CD4-positive, alpha-beta T cell treated with Interleukin-1 beta for 1 hour (primary cell): ENCODE measurements around the gene CCDC33.

ENCODE experiments used
- DNase-seq, 2 donors: peaks; one replicate each; pipeline ENCODE4 v3.0.0-alpha.2; 2020 to 2022

The CCDC33 gene

DNA sequence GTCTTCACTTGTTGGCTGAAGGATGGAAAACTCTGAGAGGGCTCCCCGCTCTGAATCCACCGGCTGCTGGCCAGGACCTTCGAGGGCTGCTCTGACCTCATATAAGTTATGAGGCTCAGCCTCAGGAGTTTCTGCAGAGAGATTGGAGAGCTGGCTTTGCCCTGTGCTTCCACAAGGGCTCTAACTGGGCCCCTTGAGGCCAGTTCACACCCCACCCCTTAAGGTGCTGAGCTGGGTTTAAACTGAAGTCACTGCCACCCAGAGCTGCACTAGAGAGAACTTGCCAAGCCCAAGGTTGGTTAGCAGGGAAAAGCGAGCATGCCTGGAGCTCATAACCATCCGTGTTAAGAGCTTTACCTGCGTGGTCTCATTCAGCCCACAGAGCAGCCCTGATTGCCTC lies 2.8 kb upstream of the CCDC33 start:
- no peak for DNase-seq

DNA sequence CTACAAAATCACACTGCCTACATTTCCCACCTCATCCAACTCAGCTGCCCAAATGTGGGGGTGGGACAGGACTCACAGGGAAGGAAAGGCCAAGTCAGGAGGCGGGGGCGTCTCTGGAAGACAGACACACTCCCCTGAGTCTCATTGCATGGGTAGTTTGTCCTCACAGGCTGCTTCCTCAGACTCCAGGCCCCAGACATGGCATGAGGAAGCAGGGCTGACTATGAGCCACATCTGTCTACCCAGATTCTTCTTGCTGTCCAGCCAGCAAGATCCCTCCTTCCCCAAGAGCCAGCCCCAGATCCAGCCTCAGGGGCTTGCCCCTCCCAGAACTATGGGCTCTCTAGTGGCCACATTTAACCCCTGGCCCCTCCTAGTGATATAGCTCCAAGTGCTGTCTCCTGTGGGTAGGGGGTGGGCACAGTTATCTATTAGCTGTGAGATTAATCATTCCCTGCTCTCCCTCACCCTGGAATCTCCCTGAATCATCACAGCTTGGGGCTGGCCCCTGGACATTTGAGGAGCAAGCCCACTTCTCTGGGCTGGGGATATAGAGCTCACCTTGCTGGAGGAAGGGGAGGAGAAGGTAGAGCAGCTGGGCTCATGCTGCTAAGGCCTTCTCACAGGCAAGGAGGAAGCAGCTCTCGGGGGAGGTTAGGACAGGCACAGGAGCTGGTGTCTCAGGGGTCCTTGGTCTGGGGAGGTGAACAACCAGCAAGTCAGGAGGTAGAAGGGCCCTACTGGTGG lies 2.1 kb upstream of the CCDC33 start:
- no peak for DNase-seq

DNA sequence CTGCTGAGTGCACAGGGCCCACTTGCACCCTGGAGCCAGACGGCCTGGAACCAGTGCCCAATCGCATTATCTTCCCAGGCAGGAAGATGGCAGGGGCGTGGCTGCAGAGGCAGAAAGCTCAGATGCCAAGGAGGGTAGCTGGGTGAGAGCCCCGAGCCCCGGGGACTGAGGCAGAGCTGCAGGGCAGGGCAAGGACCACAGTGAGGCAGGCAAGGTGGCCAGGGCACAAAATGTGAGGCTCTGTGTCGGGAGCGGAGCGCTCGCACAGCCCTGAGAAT lies 1.6 kb upstream of the CCDC33 start:
- DNase-seq = no peak

DNA sequence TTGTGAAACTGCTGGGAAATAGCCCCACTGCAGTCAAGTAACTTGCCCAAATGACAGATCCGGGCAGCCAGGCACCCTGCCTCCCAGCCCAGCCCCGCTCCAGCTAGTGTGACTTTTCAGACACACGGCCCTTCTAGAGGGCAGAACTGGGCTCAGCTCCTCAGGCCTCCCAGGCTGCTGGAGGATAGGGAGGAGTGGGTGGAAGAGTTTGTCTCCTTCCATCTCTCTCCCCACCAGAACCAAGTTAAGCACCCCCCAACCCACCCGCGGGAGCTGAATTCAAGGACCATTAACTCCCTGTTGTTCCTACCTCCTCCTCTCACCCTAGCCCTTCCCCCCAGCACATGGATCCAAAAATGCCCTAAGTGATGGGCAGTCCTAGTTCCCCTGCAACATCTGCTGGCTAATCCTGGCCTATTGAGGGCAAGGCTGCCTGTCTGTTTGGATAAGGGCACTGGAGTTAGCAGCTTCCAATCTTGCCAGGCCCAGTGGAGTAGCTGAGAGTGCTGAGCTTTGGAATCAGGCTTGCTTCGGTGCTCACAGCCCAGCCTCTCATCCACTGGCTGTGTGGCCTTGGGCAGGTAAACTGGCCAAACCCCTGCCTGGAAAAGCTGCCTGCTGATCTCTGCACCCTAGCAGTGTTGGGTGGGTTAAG lies 3.1 kb downstream of the CCDC33 start:
- DNase-seq = no peak

DNA sequence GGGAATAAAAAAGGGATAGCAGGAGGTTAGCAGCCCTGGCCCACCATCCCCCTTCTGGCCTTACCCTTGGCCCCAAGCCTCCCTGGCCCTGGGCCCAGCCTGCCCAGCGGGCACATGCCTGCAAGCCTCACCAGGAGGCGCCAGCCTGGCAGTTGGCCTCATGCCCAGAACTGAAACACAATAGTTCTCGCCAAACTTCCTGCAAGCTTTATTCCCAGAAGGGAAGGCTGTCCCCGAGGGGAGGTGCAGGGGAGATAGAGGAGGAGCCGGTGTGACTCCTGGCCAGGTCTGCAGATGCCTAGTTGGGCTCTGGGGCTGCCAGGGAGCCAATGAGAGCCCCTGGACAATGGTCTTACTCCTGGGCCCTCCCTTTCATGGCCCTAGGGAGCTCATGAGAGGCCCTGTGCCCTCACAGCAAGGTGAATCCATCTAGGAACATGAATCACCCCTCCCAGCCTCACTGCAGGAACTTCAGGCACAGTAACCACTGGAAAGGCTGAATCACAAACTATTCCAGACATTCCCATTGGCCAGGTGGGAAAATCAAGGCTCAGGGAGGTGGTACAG lies 4.0 kb downstream of the CCDC33 start:
- no peak for DNase-seq

DNA sequence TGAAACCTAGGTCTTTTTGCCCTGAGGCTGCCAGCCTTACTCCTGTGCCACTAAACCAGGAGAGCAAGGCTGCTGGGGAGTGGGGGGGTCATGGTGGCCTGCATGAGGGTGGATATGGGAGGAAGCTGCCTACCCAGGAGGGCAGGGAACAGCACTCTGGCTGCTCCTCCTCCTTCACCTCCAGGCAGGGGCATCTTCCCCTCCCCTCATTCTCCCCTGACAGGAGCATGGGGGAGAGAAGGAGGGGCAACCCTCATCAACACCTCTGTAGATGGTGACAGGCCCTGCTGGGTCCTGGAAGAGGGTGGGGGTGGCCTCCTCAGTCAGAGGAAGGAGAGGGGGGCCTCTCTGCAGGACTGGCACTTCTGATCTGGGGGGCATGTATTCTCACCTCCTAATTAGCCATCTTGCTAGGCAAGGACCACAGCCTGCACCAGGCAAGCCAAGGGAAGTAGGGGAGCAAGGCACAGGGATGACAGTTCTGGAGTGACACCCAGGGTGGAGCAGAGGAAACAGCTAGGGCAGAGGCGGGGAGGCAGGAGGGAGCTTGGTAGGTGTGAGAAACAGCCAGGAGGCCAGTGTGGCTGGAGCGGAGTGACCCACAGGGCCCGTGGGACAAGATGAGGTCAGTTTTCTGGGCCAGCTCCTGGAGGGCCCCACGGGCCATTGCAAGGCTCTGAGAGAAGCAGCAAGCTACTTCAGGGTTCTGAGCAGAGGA lies 4.9 kb downstream of the CCDC33 start:
- no peak for DNase-seq

DNA sequence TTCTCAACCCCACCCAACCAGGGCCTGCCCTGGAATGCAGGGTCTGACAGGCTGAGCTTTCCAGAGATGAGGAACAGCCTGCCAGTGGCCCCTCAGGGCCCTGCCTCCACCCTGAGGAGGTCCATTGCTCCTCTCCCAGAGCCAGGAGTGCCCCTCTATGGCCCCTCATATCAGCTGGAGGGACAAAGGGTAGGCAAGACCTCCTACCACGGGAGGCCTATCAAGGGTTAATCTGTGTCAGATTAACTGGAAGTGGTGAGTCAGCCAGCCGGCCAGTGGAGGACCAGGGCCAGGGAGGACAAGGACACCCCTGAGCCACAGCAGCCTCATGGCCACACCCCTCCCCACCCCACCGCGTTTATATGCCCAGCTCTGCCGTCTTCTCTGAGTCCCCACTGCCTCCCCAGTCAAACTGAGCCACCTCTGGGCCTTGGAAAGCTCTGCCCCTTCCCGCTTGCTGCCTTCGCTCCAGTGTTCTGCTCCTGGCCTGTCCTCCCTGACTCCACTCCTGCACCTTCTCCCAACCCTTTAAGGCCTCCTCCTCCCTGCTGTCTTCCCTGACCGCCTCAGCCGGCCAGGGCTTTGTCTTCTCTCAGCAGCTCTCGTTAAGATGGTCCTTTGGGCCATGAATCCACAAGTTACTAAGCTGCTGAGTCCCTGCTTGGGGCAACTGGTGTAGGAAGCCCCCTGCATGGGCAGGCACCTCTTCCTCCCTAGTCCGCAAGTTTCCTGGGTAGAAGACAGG lies 6.5 kb downstream of the CCDC33 start:
- DNase-seq = no peak

DNA sequence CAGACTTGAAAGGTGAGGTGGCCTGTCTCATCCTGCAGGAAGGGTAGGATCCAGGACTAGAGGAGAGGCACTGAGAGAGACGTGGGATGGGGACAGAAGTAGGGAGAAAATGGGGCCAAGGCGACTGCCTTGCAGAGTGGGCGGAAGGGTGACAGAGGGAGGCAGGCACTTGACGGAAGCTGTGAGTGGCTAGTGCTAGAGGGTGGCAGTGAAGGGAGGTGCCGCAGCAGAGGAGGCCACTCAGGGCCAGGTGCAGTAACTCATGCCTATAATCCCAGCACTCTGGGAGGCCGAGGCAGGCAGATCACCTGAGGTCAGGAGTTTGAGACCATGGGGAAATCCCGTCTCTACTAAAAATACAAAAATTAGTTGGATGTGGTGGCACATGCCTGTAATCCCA lies 7.3 kb downstream of the CCDC33 start:
- DNase-seq = no peak

DNA sequence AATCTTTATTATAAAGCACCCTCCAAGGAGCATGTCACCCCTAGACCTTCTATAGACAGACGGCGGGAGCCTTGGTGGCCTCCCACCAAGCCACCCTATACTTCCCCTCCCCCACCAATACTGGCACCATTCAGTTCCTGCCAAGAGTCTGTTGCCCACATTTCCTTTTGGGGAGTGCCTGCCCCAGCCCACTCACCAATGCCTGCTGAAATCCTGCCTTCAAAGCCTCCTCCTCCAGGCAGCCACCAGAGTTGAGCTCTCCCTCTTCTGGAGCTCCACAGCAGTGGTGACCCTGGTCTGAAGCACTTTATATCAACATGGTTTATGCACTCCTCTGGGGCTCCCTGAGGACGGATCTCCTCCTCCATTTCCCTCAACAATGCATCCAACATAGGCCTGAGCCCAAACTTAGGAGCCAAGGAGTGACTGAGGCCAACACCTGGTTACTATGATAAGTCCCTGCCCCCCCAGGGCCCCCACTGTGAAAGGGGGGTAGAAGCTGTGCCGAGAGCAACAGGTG lies 8.8 kb downstream of the CCDC33 start:
- DNase-seq = no peak

DNA sequence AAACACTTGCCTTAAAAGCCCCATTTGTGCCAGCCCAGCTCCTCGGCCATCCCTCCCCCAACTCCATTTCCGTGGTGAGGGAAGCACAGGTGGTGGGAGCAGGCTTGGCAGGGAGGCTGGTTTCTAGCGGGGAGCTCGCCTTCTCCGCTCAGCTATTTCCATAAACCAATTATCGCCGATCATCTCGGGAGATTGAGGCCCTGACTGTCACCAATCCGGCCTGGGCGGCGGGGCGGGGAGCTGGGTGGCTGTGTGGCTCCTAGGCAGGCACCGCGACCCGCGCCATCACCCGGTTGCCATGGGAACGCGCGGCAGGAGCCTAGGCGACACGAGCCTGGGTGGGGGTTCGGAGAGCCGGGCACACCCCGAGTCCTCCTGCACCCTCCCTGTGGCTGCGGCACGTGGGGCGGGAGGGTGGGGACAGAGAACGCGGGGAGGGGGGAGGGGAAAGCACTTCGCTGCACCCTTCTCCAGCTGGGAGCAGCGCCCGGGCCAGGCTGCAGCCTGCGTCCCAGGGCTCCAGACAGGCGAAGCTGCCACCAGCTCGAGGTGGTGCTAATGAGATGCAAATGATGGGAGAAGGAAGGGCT lies 9.3 kb downstream of the CCDC33 start:
- DNase-seq = no peak

DNA sequence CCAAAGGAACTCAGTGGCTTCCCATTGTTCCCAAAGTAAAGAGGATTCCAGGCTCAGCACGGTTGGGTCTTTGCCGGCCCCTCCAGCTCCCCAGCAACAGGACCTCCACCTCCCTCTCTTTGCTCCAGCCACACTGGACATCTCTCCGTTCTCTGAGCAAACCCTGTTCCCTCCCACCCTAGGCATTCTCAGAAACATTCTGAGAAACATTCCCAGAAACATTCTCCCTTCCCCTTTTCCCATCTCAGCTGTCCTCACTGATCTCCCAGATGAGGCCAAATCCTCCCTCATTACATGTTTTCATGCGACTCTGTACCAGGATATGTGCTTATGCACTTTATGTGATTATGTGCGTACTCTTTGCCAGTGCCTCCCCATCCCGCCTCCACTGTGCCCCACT lies 14.1 kb downstream of the CCDC33 start:
- no peak for DNase-seq

DNA sequence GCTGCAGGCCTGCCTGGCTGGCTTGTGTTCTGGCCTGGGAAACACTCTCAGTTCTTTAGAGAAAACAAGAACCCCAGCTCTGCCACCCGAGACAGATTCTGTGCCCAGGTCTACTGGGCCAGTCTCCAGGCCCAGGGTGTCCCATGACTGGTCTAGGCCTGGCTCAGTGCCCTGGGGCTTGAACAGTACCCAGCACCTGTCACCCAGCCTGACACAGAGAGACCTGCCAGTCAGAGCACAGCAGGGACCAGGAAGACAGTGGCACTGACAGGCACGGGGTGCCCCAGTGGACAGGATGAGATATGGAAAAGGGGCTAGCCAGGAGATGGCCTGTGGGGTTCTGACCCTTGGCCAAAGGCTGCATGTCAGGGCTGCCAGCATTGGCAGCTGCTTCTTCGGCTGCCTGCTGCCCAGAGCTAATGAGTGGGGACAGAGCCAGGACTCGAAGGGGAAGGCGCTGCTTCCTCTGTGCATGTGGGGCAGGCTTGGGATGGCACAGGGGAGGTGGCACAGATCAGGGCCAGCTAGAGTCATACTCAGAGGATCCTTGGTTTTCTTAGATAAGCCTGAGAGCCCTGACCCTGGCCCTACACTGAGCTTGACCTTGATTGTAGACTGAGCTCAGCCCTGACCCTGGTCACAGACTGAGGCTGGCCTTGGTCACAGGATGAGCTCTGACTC lies 15.1 kb downstream of the CCDC33 start:
- DNase-seq = no peak

DNA sequence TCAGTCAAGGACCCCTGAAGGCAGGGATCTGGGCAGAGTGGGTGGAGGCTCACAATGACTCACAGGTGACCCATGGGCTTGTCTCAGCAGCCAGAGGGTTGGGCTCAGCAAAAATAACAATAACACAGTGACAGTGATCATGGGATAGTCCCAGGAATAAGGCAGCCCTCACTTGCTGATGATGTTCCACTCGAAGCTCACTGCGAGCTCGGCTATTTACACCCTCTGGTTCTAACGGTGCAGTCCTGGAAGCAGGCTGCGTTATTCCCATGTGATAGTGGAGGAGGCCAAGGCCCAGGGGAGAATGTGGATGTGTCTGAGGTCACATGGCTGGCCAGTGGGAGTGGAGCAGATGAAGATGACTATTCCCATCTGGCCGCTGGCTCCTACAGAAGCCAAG lies 16.2 kb downstream of the CCDC33 start:
- DNase-seq = no peak

DNA sequence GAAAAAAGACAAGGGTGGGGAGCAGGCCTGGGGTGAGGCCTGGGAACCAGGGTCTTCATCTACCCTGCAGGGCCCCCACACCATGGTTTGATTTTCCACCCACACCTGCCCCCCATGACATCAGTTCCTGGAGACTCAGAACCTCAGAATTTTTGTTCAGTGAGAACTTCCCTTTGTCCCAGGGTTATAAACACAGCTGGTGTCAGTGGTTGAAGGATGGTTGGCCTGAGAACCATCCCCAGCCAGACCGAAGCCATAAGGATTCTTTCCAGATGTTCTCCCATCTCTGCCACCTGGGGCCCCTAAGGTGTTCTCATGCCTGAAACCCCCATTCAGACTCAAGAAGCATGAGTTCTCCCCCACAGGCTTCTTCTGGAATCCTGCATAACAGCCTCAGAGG lies 16.6 kb downstream of the CCDC33 start:
- DNase-seq = no peak

DNA sequence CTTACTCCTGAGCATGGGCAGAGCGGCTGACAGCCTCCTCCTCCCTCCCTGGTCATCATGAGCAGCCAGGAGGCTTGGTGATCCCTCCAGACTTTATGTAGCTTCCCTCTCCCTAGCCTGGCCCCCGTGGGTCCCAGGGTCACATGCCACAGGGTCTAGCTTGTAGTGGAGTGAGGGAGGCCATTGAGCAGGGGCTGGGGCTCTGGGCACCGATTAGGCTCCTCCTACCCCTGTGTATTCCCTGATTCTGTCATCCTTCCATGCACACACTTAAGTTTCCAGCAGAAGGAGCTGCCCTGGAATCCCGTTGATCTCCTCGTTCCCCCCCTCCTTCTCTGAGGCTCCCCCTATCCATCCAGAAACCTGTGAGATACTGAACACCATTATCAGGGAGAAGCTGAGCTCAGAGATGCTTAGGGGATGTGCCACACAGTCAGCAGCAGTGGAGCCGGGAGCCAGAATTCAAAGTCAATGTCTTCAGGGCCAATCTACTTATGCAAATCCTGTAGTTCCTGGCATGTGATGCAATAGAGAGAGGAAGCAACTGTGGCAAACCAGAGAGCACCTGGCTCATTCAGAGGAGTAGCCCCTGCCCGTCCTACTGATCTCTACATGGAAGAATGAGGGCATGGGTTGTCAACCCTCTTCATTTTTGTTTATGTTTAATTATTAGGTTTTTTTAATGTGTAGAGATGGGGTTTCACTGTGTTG lies 17.2 kb downstream of the CCDC33 start:
- no peak for DNase-seq

DNA sequence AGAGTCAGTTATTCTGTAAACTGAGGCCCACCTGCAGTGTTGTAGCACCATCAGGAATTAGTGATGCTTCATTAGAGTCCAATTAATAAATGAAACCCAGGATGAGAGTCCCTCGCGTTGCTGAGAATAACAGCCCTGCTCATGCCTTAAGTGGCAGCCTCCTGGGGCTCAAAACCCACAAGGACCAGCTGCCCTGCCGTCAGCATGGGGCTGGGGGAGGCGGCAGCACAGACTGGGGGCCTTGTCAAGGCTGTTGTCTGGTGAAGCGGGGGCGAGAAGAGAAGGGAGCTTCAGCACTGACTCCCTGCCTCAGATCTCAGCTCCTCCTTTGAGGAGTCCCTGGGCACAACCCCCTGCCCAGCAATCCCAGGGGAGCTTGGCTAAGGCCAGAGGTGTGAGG lies 21.0 kb downstream of the CCDC33 start:
- no peak for DNase-seq

DNA sequence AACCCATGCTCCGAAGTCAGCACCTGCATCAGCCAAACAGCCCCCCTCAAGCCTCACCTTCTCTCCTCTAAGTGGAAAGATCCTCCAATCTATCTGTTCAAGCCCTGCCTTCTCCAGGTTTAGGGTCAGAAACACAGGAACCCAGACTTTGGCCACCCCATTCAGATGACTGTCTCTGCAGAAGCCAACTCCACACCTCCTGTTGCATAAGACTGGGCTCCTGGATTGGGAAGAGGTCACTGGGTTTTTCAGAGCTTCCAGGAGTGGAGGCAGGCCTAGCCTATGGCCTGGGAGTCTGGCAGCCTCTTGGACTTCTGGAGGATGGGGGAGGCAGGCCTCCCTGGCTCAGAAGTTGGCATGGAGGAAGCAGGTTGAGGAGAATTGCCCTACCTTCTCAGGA lies 21.5 kb downstream of the CCDC33 start:
- DNase-seq = no peak

DNA sequence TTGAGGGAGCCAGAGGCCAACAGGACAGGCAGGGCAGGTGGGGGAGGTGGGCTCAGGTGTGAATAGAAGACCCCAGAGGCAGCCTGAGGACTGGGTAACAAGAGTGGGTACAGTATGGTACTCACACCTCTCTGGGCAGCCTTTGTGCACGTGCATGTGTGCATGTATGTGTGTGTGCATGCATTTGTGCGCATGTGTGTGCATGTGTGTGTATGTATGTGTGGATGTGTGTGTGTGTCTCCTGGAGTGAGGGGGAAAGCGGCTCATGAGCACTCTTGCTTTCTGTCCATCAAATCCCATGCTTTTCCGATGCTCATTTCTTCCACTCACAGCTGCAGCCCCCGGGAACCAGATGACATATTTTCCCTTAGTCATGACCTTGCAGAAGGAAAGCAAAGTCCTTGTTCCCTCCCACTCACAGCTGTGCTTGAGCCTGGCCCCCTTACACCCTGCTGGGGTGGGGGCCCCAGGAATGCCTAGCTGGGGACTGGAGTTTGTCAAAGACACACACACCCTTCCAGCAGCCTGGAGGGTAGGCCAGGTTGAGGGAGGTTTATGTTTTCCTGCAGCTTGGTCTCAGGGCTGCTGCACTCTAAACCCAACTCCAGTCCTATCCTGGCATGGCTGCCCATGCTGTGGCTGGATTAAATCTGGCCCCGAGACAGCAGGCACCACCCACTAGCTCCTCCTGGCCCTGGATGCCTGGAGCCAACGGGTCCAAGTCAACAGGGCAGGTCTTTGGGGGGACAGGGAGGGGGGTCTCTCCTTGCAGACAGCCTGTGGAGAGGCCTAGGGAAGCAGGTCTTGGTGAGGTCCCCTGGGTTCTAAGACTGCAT lies 22.5 kb downstream of the CCDC33 start:
- DNase-seq = no peak

DNA sequence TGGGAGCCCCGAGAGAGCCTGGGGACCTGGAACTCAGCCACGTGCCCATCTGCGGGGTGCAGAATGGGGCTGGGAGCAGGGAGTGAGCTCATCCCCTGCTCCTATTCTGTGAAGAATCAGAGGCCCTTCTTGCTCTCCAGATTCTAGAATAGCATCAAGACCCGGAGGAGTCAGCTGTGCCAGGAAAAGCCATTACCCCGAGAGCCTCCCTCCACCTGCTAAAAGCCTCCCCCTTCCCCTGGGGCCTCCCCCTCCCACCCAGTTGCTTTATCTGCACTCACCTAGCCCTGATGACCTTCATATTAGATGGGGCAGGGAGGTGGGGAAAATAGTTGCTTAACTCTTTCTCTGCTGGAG lies 23.1 kb downstream of the CCDC33 start:
- DNase-seq = no peak

DNA sequence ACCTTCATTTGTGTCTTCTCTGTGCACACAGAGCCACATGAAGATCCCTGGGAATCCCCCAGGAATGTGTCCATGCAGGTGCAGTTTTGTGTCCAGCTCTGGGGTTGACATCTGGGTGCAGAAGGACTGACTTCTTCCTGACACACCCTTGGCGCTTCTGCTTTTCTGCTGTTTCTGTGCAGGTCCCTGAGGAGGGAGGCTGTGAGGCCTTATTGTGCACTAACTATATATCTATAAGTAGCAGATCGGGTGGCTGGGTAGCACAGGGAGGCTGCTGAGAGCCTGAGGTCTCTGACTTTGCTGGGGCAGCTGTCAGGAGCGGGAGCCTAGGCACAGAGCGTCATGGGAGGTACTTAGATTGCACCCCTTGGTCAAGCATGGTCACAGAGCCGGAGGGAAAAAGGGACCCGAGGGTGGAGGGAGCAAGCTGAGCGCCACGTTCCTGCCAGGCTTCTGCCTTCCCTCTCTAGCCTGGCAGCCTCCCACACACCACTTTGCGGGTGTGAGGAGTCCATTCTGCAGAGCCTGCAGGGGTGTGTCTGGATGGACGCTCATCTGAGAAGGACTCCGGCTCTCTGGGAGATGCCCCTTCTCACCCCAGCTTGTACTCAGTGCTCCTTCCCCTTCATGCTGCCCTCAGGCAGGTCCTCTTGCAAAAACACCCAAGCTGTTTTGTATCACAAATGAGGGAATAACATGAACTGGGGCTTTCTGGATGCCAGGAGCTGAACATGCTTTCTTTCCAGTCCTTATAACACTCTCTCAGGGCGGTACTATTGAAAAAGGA lies 23.9 kb downstream of the CCDC33 start:
- no peak for DNase-seq
